ENCODE data around the gene TECR. TPM values are rescaled to one million over a fixed set of nuclear protein-coding genes. Genes with fewer than 3 reads are reported as not detected.
"Not testable (repeated sequence)": the region's sequence is repeated elsewhere in the genome, so short reads cannot be mapped to it uniquely, and the experiment has no call there.

TECR gene
- total RNA-seq, result 17.0 and 25.5 TPM in 2 replicates

- peak; percentile 100 for DNase-seq
Observed at GRCh38 chr19:14529254-14530004, at the start of gene TECR. Gene TECR, plus strand, starts transcription at chr19:14529594. Its CDS starts 103 bp downstream, at chr19:14529697.

DNA sequence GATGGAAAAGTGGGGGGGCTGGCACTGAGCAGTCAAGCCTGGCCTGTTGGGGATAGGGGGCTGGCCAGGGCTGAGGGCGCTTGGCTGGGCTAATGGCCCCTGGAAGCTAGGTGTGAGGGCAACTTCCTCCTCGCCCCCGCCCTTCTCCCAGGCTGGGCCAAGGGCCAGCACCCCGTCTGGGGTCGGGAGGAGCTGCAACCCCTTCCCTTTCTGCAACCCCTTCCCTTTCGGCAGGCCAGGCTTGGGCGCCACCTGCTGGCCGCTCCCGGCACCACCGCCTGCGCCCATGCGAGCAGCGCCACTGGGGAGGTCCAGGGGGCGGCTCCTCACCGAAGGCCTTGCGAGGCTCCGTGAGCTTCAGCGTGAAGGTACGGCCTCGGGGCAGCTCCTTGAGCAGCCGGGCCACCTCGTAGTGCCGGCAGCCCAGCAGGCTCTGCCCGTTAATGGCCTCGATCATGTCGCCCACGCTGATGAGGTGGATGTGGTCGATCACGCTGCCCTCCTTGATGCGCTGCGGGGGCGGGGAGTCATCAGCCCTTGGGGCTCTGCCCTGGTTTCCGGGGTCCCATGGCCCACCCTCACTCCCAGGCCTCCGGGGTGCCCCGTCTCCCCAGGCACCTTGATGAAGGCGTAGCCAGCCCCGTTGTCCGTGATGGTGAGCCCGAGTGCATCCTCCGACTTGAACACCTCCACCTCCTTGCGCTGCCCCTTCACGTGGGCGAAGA is 49.3 kb upstream of the TECR start:
- peak; percentile 60 for DNase-seq

DNA sequence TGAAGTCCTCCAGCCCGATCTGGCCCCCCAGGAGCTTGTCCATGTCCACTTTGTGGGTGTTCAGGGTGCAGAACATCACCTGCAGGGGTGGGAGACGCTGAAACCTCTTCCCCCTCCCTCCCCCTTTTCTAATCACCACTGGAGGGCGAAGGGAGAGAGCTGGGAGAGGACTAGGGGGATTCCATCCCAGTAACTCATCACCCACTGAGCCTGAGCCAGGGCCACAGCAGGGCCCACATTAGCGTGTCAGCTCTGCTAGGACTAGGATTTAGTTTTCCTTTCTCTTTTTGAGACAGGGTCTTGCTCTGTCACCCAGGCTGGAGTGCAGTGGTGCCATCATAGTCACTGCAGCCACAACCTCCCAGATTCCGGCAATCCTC is 48.7 kb upstream of the TECR start:
- DNase-seq, result no peak

GRCh38 chr19:14482172-14482941 is 47.0 kb upstream of the TECR start:
- DNase-seq, result no peak

GRCh38 chr19:14487370-14488125 is 41.8 kb upstream of the TECR start:
- no peak for DNase-seq

DNA sequence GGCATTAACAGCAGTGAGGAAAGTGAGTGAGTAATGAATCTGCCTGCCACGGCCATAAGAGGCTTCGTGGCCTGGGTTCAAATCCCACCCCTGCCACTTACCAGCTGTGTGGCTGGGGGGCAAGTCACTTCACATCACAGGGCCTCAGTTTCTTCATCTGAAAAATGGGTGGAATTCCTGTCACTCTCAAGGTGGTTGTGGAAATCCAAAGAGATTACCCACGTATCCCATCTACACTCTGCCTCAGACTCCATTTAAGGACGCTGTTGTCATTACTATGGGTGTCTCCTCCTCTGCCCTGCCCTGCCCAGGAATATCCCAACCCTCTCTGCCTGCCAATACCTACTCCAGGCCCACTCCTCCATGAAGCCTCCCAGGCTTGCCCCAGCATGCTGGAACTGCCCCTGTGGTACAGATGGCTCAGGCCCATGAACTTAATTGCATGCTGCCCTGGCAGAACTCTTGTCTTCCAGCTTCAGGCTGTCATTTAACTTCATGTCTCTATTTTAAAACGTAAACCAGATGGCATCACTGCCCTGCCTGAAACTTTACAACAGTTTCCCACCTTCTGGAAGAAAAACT is 36.5 kb upstream of the TECR start:
- no peak for DNase-seq

DNA sequence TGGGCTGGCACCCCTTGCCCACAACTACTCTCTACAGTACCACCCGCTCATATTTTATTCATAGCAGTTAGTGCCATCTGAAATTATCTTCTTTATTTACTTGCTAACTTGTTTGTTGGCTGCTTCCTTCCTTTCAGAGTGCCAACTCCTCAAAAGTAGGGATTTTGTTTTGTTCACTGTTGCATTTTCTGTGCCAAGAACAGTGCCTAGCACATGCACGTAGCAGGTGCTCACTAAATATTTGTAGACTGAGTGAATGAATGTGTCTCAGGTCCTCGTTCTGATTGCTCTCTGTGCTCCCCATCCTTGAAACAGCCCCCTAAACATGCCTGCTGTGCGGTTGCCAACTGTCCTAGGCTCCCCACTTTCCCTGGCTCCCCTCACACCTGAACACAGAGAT is 35.0 kb upstream of the TECR start:
- DNase-seq, result no peak

- DNase-seq, result no peak
Observed at GRCh38 chr19:14494910-14495671, 34.3 kb upstream of the TECR start.

GRCh38 chr19:14495672-14496028 is 33.7 kb upstream of the TECR start:
- DNase-seq, result no peak

GRCh38 chr19:14496029-14496833 is 33.2 kb upstream of the TECR start, which contains the start of gene GIPC1:
Gene GIPC1, minus strand, starts transcription at chr19:14496127. Its CDS starts 13,151 bp downstream, at chr19:14482976.
- peak; percentile 100 for DNase-seq

- no peak for DNase-seq
Observed at GRCh38 chr19:14496834-14497227, 32.6 kb upstream of the TECR start.

- peak; percentile 67 for DNase-seq
Observed at GRCh38 chr19:14497228-14497921, 32.0 kb upstream of the TECR start.

DNA sequence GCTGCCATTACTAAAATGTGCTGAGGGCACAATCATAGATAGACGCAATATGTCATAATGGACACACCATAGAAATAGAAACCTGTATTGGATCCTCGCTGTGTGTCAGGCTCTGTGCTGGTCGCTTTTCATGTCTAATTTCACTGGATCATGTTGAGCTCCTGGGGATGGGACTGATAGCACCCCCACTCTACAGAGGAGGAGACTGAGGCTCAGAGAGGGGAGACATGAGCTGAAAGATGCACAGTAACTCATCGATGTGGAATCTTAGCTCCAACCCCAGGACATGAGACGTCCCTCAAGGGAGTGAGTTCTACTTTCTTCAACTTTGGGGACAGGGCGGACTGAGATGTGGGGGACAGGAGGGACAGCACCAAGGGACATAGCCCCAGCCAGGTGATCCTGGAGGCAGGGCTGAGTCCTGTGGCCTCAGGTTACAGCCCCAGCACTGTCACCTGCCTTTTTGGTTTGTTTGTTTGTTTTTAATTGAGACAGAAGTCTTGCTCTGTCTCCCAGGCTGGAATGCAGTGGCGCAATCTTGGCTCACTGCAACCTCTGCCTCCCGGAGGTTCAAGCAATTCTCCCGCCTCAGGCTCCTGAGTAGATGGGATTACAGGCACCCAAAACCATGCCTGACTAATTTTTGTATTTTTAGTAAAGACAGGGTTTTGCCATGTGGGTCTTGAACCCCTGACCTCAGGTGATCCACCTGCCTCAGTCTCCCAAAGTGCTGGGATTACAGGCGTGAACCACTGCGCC is 26.9 kb upstream of the TECR start:
- no peak for DNase-seq

DNA sequence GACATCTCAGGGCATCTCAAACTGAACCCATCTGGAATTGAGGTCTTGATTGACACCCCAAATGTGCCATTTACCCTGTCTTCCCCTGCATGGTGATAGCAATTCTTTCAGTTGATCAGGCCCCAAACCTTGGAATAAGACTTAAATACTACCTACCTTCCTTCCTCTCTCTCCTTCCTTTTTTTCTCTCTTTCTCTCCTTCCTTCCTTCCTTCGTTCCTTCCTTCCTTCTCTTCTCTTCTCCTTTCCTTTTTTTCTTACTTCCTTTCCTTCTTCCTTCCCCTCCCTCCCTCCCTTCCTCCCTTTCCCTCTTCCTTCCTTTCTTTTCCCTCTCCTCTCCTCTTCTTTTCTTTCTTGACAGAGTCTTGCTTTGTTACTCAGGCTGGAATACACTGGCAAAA is 26.1 kb upstream of the TECR start:
- DNase-seq, result no peak

- not testable (repeated sequence) for DNase-seq
Observed at GRCh38 chr19:14504575-14504974, 24.8 kb upstream of the TECR start.

- DNase-seq, result peak; percentile 63
Observed at GRCh38 chr19:14505488-14506239, 23.7 kb upstream of the TECR start.

DNA sequence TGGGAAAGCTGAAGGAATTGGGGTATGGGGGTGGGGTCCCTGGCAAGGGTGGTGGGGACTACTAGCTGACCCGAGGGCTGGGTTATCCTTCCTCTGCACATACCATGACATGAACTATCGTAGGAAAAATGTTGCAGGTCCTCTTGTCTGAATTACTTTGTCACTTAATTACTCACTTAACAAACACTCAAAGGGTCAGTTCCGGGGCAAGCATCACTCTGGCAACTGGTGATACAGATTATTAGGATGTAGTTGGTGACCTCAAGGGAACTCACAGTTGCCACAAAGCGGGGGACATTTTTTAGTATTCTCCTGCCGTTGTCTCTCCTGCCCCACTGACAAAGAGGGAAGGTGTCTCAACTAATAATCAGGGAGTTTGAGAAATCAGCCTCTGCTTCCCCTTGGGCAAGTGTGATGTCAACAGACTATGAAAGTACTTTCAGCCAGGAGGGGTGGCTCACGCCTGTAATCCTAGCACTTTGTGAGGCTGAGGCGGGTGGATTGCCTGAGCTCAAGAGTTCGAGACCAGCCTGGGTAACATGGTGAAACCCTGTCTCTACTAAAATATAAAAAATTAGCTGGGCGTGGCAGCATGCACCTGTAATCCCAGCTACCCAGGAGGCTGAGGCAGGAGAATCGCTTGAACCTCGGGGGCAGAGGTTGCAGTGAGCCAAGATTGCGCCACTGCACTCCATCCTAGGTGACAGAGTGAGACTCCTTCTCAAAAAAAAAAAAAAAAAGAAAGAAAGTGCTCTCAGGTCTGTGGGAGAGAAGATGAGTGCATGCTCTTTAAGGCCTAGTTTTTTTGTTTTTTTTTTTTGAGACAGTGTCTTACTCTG is 21.5 kb upstream of the TECR start:
- DNase-seq, result peak; percentile 76

All from dermis blood vessel endothelial cell (primary cell).